Mucosa of gallbladder (tissue), 1 donor: ENCODE measurements around the gene SLC45A3. TPM values are rescaled to one million over a fixed set of nuclear protein-coding genes. Genes with fewer than 3 reads are reported as not detected.

Experiments used
- DNase-seq: peaks from one replicate; pipeline ENCODE4 v3.0.0-alpha.2; 2020; ENCODE audit warnings: low spot score
- total RNA-seq: library from RNA; stranded (reverse); gene quantifications from one replicate; pipeline ENCODE4 v1.2.1, GENCODE V29; 2021
- donor health status: DM: no; HTN: no; CAD: no.

Gene SLC45A3
- total RNA-seq, 1 donor from 2014 or later = 13.6 TPM

GRCh38 chr1:205610901-205611466 is 69.3 kb downstream of the SLC45A3 start:
- DNase-seq = no peak

DNA sequence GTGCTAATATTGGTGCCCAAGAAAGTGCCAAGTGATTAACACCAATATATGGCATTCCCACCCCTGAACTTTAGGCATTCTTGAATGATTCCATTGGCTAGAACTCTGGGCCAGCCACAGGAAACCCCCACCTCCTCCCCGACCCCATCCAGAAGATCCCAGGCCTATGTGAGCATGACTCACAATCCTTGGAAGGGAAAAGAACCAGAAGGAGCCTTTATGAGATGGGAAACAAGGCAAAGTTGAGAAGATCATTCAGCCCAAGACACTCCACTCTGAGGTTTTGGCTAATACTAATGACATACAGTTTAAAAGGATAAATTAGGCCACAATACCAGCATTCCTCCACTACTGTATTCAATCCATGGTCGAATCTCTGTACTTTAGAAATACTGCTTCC is 70.3 kb downstream of the SLC45A3 start:
- no peak for DNase-seq

Other genes starting within 250 kb of the SLC45A3 start
- 0.81 TPM for gene BLACAT1, start 224.5 kb downstream of the SLC45A3 start, total RNA-seq
- gene CDK18, start 175.8 kb downstream of the SLC45A3 start, total RNA-seq = 76.4 TPM
- gene ELK4, start 48.5 kb downstream of the SLC45A3 start, total RNA-seq = 74.8 TPM
- gene NUCKS1, start 69.7 kb upstream of the SLC45A3 start, total RNA-seq = 133 TPM
- gene RAB29, start 95.0 kb upstream of the SLC45A3 start, total RNA-seq = 30.1 TPM
- 40.5 TPM for gene SLC41A1, start 132.7 kb upstream of the SLC45A3 start, total RNA-seq
- 0.26 TPM for gene PM20D1, start 169.6 kb upstream of the SLC45A3 start, total RNA-seq